ENCODE data around the gene TSPAN32.
"Not testable (repeated sequence)": the region's sequence is repeated elsewhere in the genome, so short reads cannot be mapped to it uniquely, and the experiment has no call there.

The TSPAN32 gene

GRCh38 chr11:2342981-2343380, 41.2 kb downstream of the TSPAN32 start:
- DNase-seq (ENCODE audit: low spot score) = no peak

GRCh38 chr11:2343502-2343901, 41.7 kb downstream of the TSPAN32 start:
- no peak for DNase-seq (ENCODE audit: low spot score)

GRCh38 chr11:2345050-2345449, 43.2 kb downstream of the TSPAN32 start:
- DNase-seq (ENCODE audit: low spot score) = no peak

GRCh38 chr11:2346014-2346413, 44.2 kb downstream of the TSPAN32 start:
- DNase-seq (ENCODE audit: low spot score) = no peak

- DNase-seq (ENCODE audit: low spot score) = no peak
Observed at GRCh38 chr11:2346586-2347307, 44.9 kb downstream of the TSPAN32 start.

GRCh38 chr11:2347308-2347830, 45.6 kb downstream of the TSPAN32 start:
- DNase-seq (ENCODE audit: low spot score) = no peak

- DNase-seq (ENCODE audit: low spot score) = no peak
Observed at GRCh38 chr11:2348986-2349385, 47.2 kb downstream of the TSPAN32 start.

GRCh38 chr11:2351701-2352100, 49.9 kb downstream of the TSPAN32 start:
- DNase-seq (ENCODE audit: low spot score) = no peak

GRCh38 chr11:2352420-2352819, 50.6 kb downstream of the TSPAN32 start:
- no peak for DNase-seq (ENCODE audit: low spot score)

- DNase-seq (ENCODE audit: low spot score) = no peak
Observed at GRCh38 chr11:2355000-2355644, 53.3 kb downstream of the TSPAN32 start.

- DNase-seq (ENCODE audit: low spot score) = no peak
Observed at GRCh38 chr11:2357246-2357645, 55.4 kb downstream of the TSPAN32 start.

GRCh38 chr11:2357651-2358050, 55.8 kb downstream of the TSPAN32 start:
- not testable (repeated sequence) for DNase-seq (ENCODE audit: low spot score)

- no peak for DNase-seq (ENCODE audit: low spot score)
Observed at GRCh38 chr11:2358754-2359442, 57.1 kb downstream of the TSPAN32 start.

GRCh38 chr11:2359557-2359956, 57.7 kb downstream of the TSPAN32 start:
- DNase-seq (ENCODE audit: low spot score) = no peak

GRCh38 chr11:2360081-2360642, 58.3 kb downstream of the TSPAN32 start:
- no peak for DNase-seq (ENCODE audit: low spot score)

- no peak for DNase-seq (ENCODE audit: low spot score)
Observed at GRCh38 chr11:2361565-2361964, 59.8 kb downstream of the TSPAN32 start.

GRCh38 chr11:2362414-2362813, 60.6 kb downstream of the TSPAN32 start:
- no peak for DNase-seq (ENCODE audit: low spot score)

- DNase-seq (ENCODE audit: low spot score) = no peak
Observed at GRCh38 chr11:2363130-2363529, 61.3 kb downstream of the TSPAN32 start.

GRCh38 chr11:2363577-2364370, 62.0 kb downstream of the TSPAN32 start:
- DNase-seq (ENCODE audit: low spot score) = no peak

GRCh38 chr11:2364386-2364785, 62.6 kb downstream of the TSPAN32 start:
- not testable (repeated sequence) for DNase-seq (ENCODE audit: low spot score)

- no peak for DNase-seq (ENCODE audit: low spot score)
Observed at GRCh38 chr11:2365571-2366210, 63.9 kb downstream of the TSPAN32 start.

Measured in ecto neural progenitor cell (in vitro differentiated cells).